NCI-H187 (cell line): Measurements from ENCODE around the gene TSPEAR.

Experiments
- DNase-seq, 2 experiments: peaks; one replicate each; lab custom pipeline; 2025; lab: John Stamatoyannopoulos, UW

TSPEAR gene

GRCh38 chr21:44720170-44720569 lies 8.8 kb upstream of the TSPEAR start:
- DNase-seq = no peak

GRCh38 chr21:44718571-44718970 lies 7.2 kb upstream of the TSPEAR start:
- no peak for DNase-seq

- no peak for DNase-seq
These were observed 6.7 kb upstream of the TSPEAR start for GRCh38 chr21:44718093-44718492.

GRCh38 chr21:44716984-44717383 lies 5.6 kb upstream of the TSPEAR start:
- DNase-seq = no peak

GRCh38 chr21:44714905-44715304 lies 3.5 kb upstream of the TSPEAR start:
- no peak for DNase-seq

GRCh38 chr21:44713846-44714245 lies 2.5 kb upstream of the TSPEAR start:
- no peak for DNase-seq

GRCh38 chr21:44713130-44713529 lies 1.8 kb upstream of the TSPEAR start:
- DNase-seq = no peak

- DNase-seq = no peak
These were observed 1.0 kb upstream of the TSPEAR start for GRCh38 chr21:44712203-44713028.

- DNase-seq = peak; percentile 94 to 97
These were observed 531 bp downstream of the TSPEAR start for GRCh38 chr21:44710756-44711326.

- no peak for DNase-seq
These were observed 1.1 kb downstream of the TSPEAR start for GRCh38 chr21:44710294-44710665.

GRCh38 chr21:44709426-44710293 lies 1.7 kb downstream of the TSPEAR start:
- peak; percentile 68 to 74 for DNase-seq

GRCh38 chr21:44708866-44709425 lies 2.4 kb downstream of the TSPEAR start:
- no peak for DNase-seq

GRCh38 chr21:44708213-44708865 lies 3.0 kb downstream of the TSPEAR start:
- DNase-seq = no peak

- no peak for DNase-seq
These were observed 4.4 kb downstream of the TSPEAR start for GRCh38 chr21:44706706-44707581.

GRCh38 chr21:44706026-44706705 lies 5.2 kb downstream of the TSPEAR start:
- DNase-seq = no peak

GRCh38 chr21:44704636-44705001 lies 6.8 kb downstream of the TSPEAR start:
- DNase-seq = no peak

GRCh38 chr21:44703731-44704635 lies 7.4 kb downstream of the TSPEAR start:
- DNase-seq = no peak

GRCh38 chr21:44702973-44703730 lies 8.2 kb downstream of the TSPEAR start:
- DNase-seq = no peak
